Activated naive CD8-positive, alpha-beta T cell treated with anti-CD3 and anti-CD28 coated beads, Interleukin-2, amount 10 ng/mL, durations not matched to agents 7 days and 5 days (primary cell): ENCODE results near the gene EIF4E2. TPM values are rescaled to one million over a fixed set of nuclear protein-coding genes. Genes with fewer than 3 reads are reported as not detected.

Source experiments
- ATAC-seq: fragments of 150-1000 bp; cut with Tn5 transposase; one replicate; pipeline ENCODE4 v1.10.0; 2021; ENCODE audit warnings: low read depth, moderate library complexity
- POLR2A ChIA-PET: fragments of 350-600 bp; sonication (Branson Sonifier 250); formaldehyde crosslinking; loops from one replicate; lab custom pipeline; 2021; ENCODE audit warnings: antibody characterized with exemption; lab: Charles Lee
- DNase-seq: peaks from one replicate; pipeline ENCODE4 v3.0.0; 2021
- H3K27ac Mint-ChIP-seq: one replicate; pipeline ENCODE4 v1.8.0; 2022; ENCODE audit warnings: mild to moderate bottlenecking, mixed read lengths
- H3K27me3 Mint-ChIP-seq: one replicate; pipeline ENCODE4 v1.8.0; 2022; ENCODE audit warnings: mild to moderate bottlenecking, moderate library complexity, mixed read lengths
- H3K36me3 Mint-ChIP-seq: one replicate; pipeline ENCODE4 v1.8.0; 2021; ENCODE audit warnings: mild to moderate bottlenecking, mixed read lengths
- H3K4me1 Mint-ChIP-seq: one replicate; pipeline ENCODE4 v1.8.0; 2021; ENCODE audit warnings: mixed read lengths
- H3K4me3 Mint-ChIP-seq: one replicate; pipeline ENCODE4 v1.8.0; 2022; ENCODE audit warnings: mild to moderate bottlenecking, moderate library complexity, mixed read lengths
- H3K9me3 Mint-ChIP-seq: one replicate; pipeline ENCODE4 v1.8.0; 2021; ENCODE audit warnings: mixed read lengths
- total RNA-seq, 2 experiments: library from RNA; stranded (reverse); gene quantifications; one replicate each; pipeline ENCODE4 v1.2.3, GENCODE V29; 2021

Gene EIF4E2, protein sequence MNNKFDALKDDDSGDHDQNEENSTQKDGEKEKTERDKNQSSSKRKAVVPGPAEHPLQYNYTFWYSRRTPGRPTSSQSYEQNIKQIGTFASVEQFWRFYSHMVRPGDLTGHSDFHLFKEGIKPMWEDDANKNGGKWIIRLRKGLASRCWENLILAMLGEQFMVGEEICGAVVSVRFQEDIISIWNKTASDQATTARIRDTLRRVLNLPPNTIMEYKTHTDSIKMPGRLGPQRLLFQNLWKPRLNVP
- 10 to 100 TPM; 61.0 to 65.2 TPM for total RNA-seq

DNA sequence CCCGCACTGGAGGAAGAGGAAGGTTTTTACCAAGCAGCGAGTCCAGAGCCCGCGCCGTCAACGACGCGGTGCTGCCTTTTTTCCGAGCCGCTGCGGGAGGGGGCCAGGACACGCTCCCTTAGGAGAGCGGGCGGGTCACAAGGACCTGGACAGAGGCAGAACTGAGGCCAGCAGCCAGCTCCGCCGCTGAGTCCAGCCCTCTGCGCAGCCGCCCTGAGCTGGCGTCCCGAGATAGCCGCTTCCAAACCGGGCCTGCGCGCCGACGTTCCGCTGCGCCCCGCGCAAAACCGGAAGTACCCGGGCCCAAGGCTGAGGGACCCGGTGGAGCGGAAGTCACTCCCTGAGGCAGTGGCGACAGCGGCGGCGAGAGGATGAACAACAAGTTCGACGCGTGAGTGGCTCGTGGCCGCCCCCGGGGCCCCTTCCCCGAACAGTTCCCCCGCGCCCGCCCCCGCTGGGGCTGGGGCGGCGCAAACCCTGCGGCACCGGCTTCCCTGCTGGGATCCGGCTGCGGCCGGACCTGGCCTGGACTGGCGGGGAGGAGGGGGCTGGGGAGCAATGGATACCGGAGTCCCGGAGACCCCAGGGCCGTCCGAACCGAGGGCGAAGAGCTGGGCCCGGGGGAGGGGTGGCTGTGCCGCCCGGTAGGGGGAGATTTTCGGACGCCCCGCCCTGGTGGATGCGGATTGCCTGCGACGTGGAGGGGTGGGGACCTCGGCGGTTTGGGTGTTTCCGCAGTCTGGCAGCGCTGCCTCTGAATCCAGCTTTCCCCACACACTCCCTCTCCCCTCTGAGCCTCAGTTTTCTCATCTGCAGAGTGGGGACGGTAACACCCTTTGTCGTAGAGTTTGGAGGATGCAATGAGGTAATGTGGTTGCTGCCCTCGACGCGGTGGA lies at the start of gene EIF4E2, which contains the start of gene TIGD1:
Gene EIF4E2 (plus strand): TSS at position 336 of the 896 bp plus-strand sequence. CDS start 36 bp downstream, at position 372.
Gene TIGD1 (minus strand): TSS at position 204 of the 896 bp plus-strand sequence. CDS start 675 bp downstream, outside the sequence.
- POLR2A ChIA-PET = interaction anchor here (0.6 to 1.5 kb wide), 11 partner anchors 8 to 1086 kb away, joined by 3 to 7 read pairs (median 3); partner anchors contain the start of genes CHRNG, INPP5D, NCL and USP40
- H3K9me3 Mint-ChIP-seq = peaks cover 3% of the 10 kb centered on the region
- peak within 1 kb of the TSS; percentile 99 for H3K4me3 Mint-ChIP-seq
- no peaks in the 10 kb centered on the region for H3K27me3 Mint-ChIP-seq
- peak within 1 kb of the TSS; percentile 100 for H3K27ac Mint-ChIP-seq
- peaks cover 56% of the 10 kb centered on the region for H3K4me1 Mint-ChIP-seq
- DNase-seq (peak; percentile 92), ATAC-seq (peak; percentile 95)
- H3K36me3 Mint-ChIP-seq = peaks cover 31% of the 10 kb centered on the region

DNA sequence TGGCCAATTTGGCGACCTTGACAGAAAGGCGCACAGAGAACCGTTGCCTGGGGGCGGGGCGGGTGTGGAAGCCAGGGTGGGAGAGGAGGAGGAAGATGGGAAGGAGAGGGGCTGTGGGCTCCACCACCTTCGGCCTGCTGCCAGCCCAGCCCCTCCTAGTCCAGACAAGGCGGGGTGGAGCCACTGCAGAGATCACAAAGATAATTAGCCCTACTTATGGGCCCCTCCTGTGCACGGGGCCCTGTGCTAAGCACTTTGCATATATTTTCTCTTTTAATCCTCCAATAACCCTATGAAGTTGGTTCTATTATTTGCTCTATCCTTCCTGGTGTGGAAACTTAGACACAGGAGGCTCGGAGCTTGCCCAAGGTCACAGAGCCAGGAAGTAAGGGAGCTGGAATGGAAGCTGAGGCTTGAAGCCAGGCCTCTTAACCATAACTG lies 49.1 kb upstream of the EIF4E2 start:
- no peaks in the 10 kb centered on the region for H3K36me3 Mint-ChIP-seq
- no peak overlapping the region for H3K4me3 Mint-ChIP-seq
- ATAC-seq (no peak), DNase-seq (no peak)
- no peaks in the 10 kb centered on the region for H3K9me3 Mint-ChIP-seq
- H3K4me1 Mint-ChIP-seq = peaks cover 4% of the 10 kb centered on the region
- no peak overlapping the region for H3K27ac Mint-ChIP-seq
- POLR2A ChIA-PET = no interaction called here
- H3K27me3 Mint-ChIP-seq = peaks cover 36% of the 10 kb centered on the region

DNA sequence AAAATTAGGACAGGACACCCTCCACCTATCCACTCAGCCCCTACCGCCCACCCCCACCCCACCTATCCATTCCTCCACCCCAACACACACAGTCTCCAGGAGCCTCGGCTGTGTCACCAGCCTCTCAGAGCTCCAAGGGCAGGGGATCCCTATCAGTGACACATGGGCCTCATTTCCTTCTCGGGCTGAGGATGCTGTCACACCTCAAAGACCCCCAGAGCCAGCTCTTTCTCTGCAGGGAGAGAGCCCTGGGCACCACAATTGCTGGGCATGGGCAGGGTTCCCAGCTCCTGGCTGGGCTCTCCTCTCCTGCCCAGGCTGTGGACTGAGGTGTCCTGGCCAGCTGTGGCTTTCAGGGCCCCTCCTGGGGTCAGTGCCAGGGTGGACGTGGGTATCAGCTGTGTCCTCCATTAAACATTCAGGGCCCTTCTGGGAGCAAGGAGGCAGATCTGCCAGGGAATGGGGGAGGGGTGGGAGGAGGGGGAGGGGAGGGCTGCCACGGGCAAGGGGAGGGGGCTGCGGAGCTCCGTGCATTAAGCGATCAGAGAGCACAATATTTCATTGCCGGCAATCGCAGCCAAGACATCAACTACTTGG lies 48.6 kb upstream of the EIF4E2 start:
- Mint-ChIP-seq H3K27me3 (peaks cover 36% of the 10 kb centered on the region), H3K36me3 (no peaks in the 10 kb centered on the region), H3K9me3 (no peaks in the 10 kb centered on the region), H3K27ac (no peak overlapping the region), H3K4me3 (no peak overlapping the region), H3K4me1 (peaks cover 4% of the 10 kb centered on the region)
- POLR2A ChIA-PET = no interaction called here
- ATAC-seq = no peak
- DNase-seq = no peak

DNA sequence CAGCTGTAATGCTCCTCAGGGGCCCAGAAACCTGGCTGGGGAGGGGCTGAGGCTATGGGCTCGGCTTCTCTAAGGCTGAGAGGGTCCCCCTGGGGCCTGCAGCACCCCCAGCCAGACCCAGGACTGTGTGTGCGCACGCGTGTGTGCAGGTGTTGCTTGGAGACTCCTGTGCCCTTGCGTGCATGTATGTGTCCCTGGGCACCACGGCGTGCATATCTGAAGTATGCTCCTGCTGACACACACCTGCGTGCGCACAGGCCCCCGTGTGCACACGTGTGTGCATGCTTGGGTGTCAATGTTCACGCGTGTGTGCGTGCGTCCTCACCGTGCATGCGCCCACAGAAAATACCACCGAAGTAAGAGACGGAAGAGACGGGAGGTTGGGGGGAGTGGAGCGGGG lies 48.0 kb upstream of the EIF4E2 start:
- no peak for ATAC-seq
- POLR2A ChIA-PET = no interaction called here
- peaks cover 36% of the 10 kb centered on the region for H3K27me3 Mint-ChIP-seq
- peak overlapping the region; percentile 74 for H3K4me3 Mint-ChIP-seq
- no peak for DNase-seq
- no peaks in the 10 kb centered on the region for H3K36me3 Mint-ChIP-seq
- H3K9me3 Mint-ChIP-seq = no peaks in the 10 kb centered on the region
- H3K4me1 Mint-ChIP-seq = peaks cover 4% of the 10 kb centered on the region
- H3K27ac Mint-ChIP-seq = no peak overlapping the region

DNA sequence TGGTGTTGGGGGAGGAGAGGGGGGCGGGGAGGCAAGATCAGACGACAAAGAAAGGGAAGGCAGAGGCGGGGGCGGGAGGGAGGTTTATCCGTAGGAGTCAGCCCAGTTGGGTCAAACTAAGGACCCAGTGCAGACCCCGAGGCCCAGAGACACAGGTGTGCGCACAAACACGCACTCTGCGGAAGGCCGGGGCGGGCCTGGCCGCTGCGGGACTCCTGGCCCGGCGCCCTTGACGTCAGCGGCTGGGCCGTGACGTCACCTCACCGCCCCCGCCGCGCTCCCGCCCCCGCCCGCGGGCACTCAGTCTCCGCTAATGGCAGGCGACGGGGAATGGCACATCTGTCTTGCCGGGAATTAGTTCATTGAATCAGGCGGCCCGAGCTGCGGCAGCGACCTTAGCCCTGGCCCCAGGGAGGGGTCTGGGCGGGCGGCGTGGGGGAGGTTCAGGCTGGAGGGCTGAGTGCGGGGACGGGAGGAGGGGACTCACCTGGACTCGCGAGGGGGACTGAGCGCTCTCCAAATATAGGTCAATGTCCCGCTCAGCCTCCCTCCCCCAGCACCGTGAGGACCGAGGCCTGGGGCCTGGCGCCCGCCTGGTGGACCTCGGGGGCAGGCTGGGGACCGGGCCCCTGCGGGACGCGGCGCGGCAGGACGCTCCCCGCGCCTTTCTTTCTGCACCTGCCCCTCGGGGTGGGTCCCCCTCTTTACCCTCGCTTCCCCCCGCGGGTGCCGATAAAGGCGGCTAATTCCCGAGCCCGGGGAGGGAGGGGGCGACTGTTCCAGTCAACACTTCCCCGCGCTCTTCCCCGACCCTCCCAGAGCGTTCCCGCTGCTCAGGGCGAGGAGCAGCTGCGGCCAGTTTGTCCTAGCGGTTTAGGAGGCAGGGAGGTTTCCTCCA lies 47.3 kb upstream of the EIF4E2 start:
- DNase-seq (peak; percentile 55), ATAC-seq (peak; percentile 49)
- Mint-ChIP-seq H3K36me3 (no peaks in the 10 kb centered on the region), H3K27me3 (peaks cover 36% of the 10 kb centered on the region), H3K9me3 (no peaks in the 10 kb centered on the region), H3K4me3 (no peak overlapping the region), H3K27ac (no peak overlapping the region), H3K4me1 (peaks cover 4% of the 10 kb centered on the region)
- POLR2A ChIA-PET = no interaction called here

DNA sequence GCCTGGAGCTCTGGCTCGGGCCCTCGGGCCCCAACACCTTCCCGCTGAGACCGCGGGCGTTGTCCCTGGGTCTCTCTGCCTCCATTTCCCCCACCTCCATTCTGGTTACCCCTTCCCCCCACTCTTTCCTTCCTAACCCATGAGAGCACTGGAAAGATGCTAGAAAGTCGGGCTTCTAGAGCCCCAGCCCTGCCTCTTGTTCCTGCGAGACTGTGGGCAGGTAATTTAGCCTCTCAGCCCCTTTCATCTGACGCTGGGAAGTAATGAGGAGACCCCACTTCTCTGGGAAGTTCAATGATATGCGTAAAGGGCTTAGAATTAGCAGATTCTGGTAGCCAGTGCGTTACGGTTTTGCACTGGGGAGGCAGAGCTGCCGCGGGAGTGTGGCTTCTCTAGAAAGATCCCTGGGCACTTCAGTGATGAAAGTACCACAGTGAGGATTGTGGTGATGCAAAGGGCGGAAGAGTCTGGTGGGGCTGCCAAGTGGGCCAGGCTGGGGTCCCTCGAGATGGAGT lies 46.6 kb upstream of the EIF4E2 start:
- H3K27ac Mint-ChIP-seq = no peak overlapping the region
- H3K4me3 Mint-ChIP-seq = no peak overlapping the region
- no peaks in the 10 kb centered on the region for H3K36me3 Mint-ChIP-seq
- ATAC-seq = no peak
- POLR2A ChIA-PET = no interaction called here
- peaks cover 37% of the 10 kb centered on the region for H3K27me3 Mint-ChIP-seq
- no peak for DNase-seq
- H3K9me3 Mint-ChIP-seq = no peaks in the 10 kb centered on the region
- peaks cover 4% of the 10 kb centered on the region for H3K4me1 Mint-ChIP-seq

DNA sequence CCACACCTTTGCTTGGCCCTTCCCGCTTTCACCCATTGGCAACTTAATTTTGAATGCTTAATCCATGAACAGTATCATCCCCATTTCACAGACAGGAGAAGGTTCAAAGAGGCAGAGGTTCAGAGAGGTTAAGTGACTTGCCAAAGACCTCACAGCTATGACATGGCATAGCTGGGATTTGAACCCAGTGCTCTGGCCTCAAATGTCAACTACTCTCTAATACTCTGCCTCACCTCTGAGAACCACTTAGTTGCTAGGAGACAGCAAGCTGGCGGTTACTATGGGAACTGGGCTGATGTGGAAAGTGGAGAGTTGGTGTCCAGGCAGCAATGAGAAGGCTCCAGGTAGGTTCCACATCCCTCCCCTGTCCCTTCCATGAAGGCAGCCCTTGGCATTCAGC lies 46.1 kb upstream of the EIF4E2 start:
- Mint-ChIP-seq H3K9me3 (no peaks in the 10 kb centered on the region), H3K27ac (no peak overlapping the region), H3K4me1 (peaks cover 4% of the 10 kb centered on the region), H3K4me3 (no peak overlapping the region), H3K36me3 (no peaks in the 10 kb centered on the region), H3K27me3 (peaks cover 37% of the 10 kb centered on the region)
- no peak for ATAC-seq
- POLR2A ChIA-PET = no interaction called here
- no peak for DNase-seq

DNA sequence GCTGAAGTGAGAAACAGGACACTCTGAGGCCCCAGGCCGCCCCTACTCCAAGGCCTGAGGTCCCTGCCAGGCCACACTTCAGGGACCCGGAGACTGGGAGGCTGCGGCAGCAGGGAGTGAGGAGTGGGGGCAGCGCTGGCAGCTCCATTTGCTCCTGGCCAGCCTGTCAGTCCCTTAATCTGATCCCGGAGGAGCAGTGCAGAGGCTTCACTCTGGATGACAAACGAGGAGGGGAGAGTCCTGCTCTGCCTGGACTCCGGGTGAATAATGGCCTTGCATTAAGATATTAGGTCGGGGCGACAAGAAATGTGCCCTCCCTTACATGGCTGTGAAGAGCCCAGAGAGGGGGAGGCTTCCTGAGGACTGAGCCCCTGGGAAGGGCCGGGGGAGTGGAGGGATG lies 44.6 kb upstream of the EIF4E2 start:
- Mint-ChIP-seq H3K27ac (no peak overlapping the region), H3K27me3 (peaks cover 35% of the 10 kb centered on the region), H3K4me1 (peaks cover 4% of the 10 kb centered on the region), H3K9me3 (no peaks in the 10 kb centered on the region), H3K36me3 (no peaks in the 10 kb centered on the region), H3K4me3 (no peak overlapping the region)
- DNase-seq (no peak), ATAC-seq (no peak)
- POLR2A ChIA-PET = no interaction called here

DNA sequence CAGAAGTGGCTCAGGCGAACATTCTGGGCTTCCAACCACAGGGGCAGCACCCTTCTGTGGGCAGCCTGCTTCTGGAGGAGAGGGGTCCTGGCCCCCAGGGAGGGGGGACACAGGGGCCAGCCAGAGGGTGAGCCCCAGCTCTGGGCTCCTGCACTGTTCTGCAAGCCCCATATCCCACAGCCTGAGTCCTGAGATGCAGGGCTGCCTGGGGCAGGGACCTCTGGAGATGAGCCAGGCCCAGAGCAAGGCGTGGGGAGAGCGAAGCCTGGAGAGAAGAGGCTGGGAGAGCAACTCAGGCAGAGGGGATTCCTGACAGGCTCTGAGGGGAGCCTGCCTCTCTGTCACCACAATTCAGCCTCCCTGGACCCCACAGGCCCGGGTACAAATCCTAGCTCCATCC lies 43.8 kb upstream of the EIF4E2 start:
- H3K4me3 Mint-ChIP-seq = no peak overlapping the region
- no peaks in the 10 kb centered on the region for H3K9me3 Mint-ChIP-seq
- DNase-seq = no peak
- ATAC-seq = no peak
- H3K36me3 Mint-ChIP-seq = no peaks in the 10 kb centered on the region
- POLR2A ChIA-PET = no interaction called here
- H3K27ac Mint-ChIP-seq = no peak overlapping the region
- peaks cover 4% of the 10 kb centered on the region for H3K4me1 Mint-ChIP-seq
- H3K27me3 Mint-ChIP-seq = peaks cover 32% of the 10 kb centered on the region

DNA sequence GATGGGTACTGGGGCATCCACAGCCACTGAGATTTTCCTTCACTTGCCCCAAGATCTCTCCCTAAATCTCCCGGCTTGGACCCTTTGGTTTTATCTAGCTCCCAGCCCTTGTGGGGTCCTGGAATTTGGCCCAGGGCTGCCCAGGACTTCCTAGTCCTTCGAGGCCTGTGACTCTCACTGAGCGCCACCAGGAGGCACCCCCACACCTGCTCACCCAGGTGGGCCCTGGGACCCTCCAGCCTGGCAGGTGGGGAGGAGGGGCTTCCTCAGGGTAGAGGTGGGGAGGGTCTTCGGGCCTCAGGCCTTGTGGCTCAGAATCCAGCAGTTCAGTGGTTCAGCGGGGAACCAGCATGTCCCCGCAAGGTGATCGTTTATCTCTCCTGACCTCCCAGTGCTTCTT lies 42.2 kb upstream of the EIF4E2 start:
- H3K4me3 Mint-ChIP-seq = no peak overlapping the region
- peaks cover 24% of the 10 kb centered on the region for H3K27me3 Mint-ChIP-seq
- no peaks in the 10 kb centered on the region for H3K9me3 Mint-ChIP-seq
- no peaks in the 10 kb centered on the region for H3K4me1 Mint-ChIP-seq
- ATAC-seq (no peak), DNase-seq (no peak)
- no peaks in the 10 kb centered on the region for H3K36me3 Mint-ChIP-seq
- H3K27ac Mint-ChIP-seq = no peak overlapping the region
- POLR2A ChIA-PET = no interaction called here

DNA sequence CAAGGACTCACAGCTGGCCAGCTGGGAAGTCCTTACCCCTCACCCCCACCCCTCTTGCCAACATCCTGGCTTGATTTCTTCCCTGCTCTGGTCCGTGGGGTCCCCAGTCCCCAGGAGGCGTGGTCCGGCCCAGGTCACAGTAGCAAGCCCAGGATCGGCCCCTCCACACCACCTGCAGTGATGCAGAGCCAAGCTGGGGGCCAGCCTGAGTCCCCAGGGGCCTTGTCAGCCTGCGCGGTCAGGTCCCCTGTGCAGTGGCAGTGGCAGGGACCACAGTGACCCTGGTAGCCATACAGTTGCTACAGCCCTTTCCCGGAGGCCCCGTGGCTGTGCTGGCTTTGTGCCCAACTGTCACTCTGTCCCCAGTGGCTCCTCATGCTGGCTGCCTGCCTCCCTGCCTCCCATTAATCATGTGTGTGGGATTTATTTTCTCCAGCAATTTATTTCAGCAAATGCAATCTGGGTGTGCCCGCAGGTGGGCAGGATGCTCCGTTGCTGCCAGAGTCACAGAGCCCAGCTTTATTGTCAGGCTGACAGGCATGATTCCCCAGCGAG lies 39.1 kb upstream of the EIF4E2 start:
- Mint-ChIP-seq H3K4me1 (no peaks in the 10 kb centered on the region), H3K4me3 (no peak overlapping the region), H3K36me3 (no peaks in the 10 kb centered on the region), H3K27me3 (peaks cover 10% of the 10 kb centered on the region), H3K9me3 (no peaks in the 10 kb centered on the region), H3K27ac (no peak overlapping the region)
- POLR2A ChIA-PET = no interaction called here
- DNase-seq (no peak), ATAC-seq (no peak)

DNA sequence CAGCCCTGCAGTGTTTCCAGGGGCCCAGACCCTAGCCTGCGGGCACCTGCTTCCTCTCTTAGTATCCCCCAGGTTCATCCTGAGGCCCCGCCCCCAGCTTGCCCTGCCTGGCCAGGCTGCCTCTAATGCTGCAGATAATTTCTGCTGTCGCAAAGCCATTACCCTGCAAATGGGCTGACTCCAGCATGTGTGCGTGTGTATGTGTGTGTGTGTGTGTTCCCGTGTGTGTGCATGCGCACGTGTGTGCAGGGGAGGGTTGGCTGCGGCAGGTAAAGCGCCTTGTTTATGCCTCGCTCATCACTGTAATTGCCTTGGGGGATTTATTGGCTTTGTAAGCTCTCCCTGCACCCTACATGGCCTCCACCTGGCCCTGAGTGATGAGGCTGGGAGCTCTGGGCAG lies 37.9 kb upstream of the EIF4E2 start:
- no peak for ATAC-seq
- POLR2A ChIA-PET = no interaction called here
- DNase-seq = no peak
- Mint-ChIP-seq H3K27me3 (peaks cover 10% of the 10 kb centered on the region), H3K27ac (no peak overlapping the region), H3K4me3 (no peak overlapping the region), H3K36me3 (no peaks in the 10 kb centered on the region), H3K9me3 (no peaks in the 10 kb centered on the region), H3K4me1 (no peaks in the 10 kb centered on the region)
